Adrenal gland (tissue), 5 donors: ENCODE data around the gene SLC38A2.

Source experiments
- CTCF ChIP-seq, 6 experiments: fragments of 450-650 bp in 4 of 6; fragments of 200-600 bp in 2 of 6; sonication (generic) in 1 of 6; IDR thresholded peaks; 1 replicate in 5 of 6; 2 replicates in 1 of 6; pipeline versions ENCODE4 v1.5.1 to v1.8.0; 2016 to 2021; ENCODE audit warnings: antibody characterized with exemption in 6 of 6, mild to moderate bottlenecking in 2 of 6, moderate library complexity in 1 of 6
- POLR2A ChIP-seq, 2 donors: fragments of 450-650 bp; IDR thresholded peaks; one replicate each; pipeline ENCODE4 v1.6.1; 2017; ENCODE audit warnings: antibody characterized with exemption in 2 of 2, mild to moderate bottlenecking in 2 of 2, moderate library complexity in 1 of 2
- donor health status: DM: no; HTN: no; CAD: no.

- no peak for TF ChIP-seq CTCF (IDR thresholded peaks at IDR 0.05)
- TF ChIP-seq POLR2A (IDR thresholded peaks at IDR 0.05): peak in 1 of 2 donors; percentile 25
These were observed 3.5 kb downstream of the SLC38A2 start for GRCh38 chr12:46369095-46369473.
